ENCODE results near the gene UTP14C.

DNA sequence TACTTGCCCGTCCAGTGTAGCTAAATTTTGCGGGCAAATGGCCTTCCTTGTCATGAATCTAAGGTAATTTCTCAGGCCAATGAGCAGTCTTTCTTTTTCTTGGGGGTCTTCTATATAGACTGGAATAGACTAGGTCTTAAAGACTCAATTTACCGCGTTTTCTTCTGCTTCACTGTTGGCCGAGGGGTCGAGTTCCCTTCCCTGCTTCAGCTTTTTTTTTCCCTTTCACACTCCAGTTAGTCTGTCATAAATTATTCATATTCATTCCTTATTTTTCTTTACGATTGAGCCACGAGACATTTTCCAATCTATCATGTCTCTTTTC is 12.0 kb upstream of the UTP14C start:
- TF ChIP-seq EZH2 (IDR thresholded peaks at IDR 0.05) (no peak), POLR2AphosphoS5 (IDR thresholded peaks at IDR 0.05; ENCODE audit: borderline replicate concordance, low read depth, low read length) (no peak)

All from SK-N-MC (cell line).